Pancreas (tissue), 10 donors: ENCODE measurements around the gene ALOX15. TPM values are rescaled to one million over a fixed set of nuclear protein-coding genes. Genes with fewer than 3 reads are reported as not detected.

Experiments
- ATAC-seq, 4 donors: fragments of 200-7000 bp; cut with Tn5 transposase; one replicate each; pipeline versions ENCODE4 v1.8.0 to v1.9.1; 2020; ENCODE audit warnings: mild to moderate bottlenecking in 4 of 4, moderate library complexity in 4 of 4
- DNase-seq, 6 donors: peaks; one replicate each; pipeline ENCODE4 v3.0.0-alpha.2; 2020
- FAIRE-seq: peaks from 2 replicates; lab custom pipeline; 2012; peaks lifted over from hg19 to GRCh38; lab: Jason Lieb, UNC
- H3K27ac ChIP-seq, 4 donors: fragments of 200-600 bp; sonication (generic); 1 replicate in 3 of 4; 2 replicates in 1 of 4; pipeline versions ENCODE4 v1.5.0 to v1.8.0; 2020
- H3K27me3 ChIP-seq, 4 donors: fragments of 200-600 bp; one replicate each; pipeline ENCODE4 v1.8.0; 2021
- H3K36me3 ChIP-seq, 3 donors: fragments of 200-600 bp; sonication (generic) in 1 of 3; one replicate each; pipeline versions ENCODE4 v1.5.0 to v1.8.0; 2020 to 2021
- H3K4me1 ChIP-seq, 3 donors: fragments of 200-600 bp; one replicate each; pipeline ENCODE4 v1.8.0; 2021
- H3K4me3 ChIP-seq, 4 donors: fragments of 200-600 bp; sonication (generic) in 2 of 4; one replicate each; pipeline versions ENCODE4 v1.5.0 to v1.8.0; 2020 to 2021
- H3K9me3 ChIP-seq, 4 donors: fragments of 200-600 bp; one replicate each; pipeline ENCODE4 v1.8.0; 2021
- CTCF ChIP-seq, 4 donors: fragments of 200-600 bp; sonication (generic) in 3 of 4; IDR thresholded peaks; one replicate each; pipeline versions ENCODE4 v1.5.0 to v1.8.0; 2021; ENCODE audit warnings: antibody characterized with exemption in 4 of 4
- WGBS, 2 donors: extraction: QIAGEN DNeasy Blood & Tissue Kit; methylation state at CpG; one replicate each; pipeline ENCODE4 v1.1.7; 2013; 5-methylcytosine and 5-hydroxymethylcytosine counted together
- intact Hi-C, 3 donors: fragments of 100-400 bp; cut with DNase I; formaldehyde crosslinking; loops; one replicate each; pipeline versions ENCODE4 v1.11.1 to v1.14.2; 2022
- polyA plus RNA-seq, 2 donors: library from polyadenylated mRNA; stranded (reverse); fragments of 200-250 nt; gene quantifications; one replicate each; pipeline ENCODE4 v1.2.3, GENCODE V29; 2013
- total RNA-seq, 6 donors: library from RNA; stranded (reverse); fragmentation: NEBNext Ultra II Directional in 4 of 6; extraction: Animal tissue kit (Norgen Biotek cat#: 25700) in 4 of 6; gene quantifications; one replicate each; pipeline versions ENCODE4 v1.2.1 to v1.2.4, GENCODE V29; 2021 to 2023
- donor health status: healthy with polysubstance abuse.
- donor health status: DM: no; HTN: no; CAD: no; lungs with moderate emphysema.
- donor health status: DM: no; HTN: no; CAD: no.
- donor health status: control.
- donor health status: control.
- donor health status: Bipolar disorder and iron deficiency.
- donor health status: DM: yes; HTN: yes; CAD: no.
- donor health status: DM: no; HTN: no; CAD: no.
- donor health status: DM: no; HTN: no; CAD: no.
- donor health status: DM: yes; HTN: yes; CAD: no.

The ALOX15 gene
- total and polyA plus RNA-seq, 8 donors, result 1.1 TPM; not detected in 7

- no peak for TF ChIP-seq CTCF (IDR thresholded peaks at IDR 0.05)
- WGBS, 2 donors, result 63% methylated on average over 14 of the region's 14 CpGs
- intact Hi-C loops, result no loop called here
- no peaks in the 10 kb centered on the region for H3K9me3 ChIP-seq
- ATAC-seq (peak in 3 of 4 donors; percentile 9 to 44 (median 39)), FAIRE-seq (no peak), DNase-seq (no peak)
- no peaks in the 10 kb centered on the region for H3K4me1 ChIP-seq
- H3K27ac ChIP-seq, result no peak overlapping the region
- H3K27me3 ChIP-seq, result no peaks in the 10 kb centered on the region
- peaks cover 0 to 49% (median 21%) of the 10 kb centered on the region in 3 donors for H3K36me3 ChIP-seq
- no peak overlapping the region for H3K4me3 ChIP-seq
Measured at GRCh38 chr17:4678448-4679026, 37.1 kb upstream of the ALOX15 start.

GRCh38 chr17:4676791-4677190, 35.3 kb upstream of the ALOX15 start:
- Histone ChIP-seq H3K4me1 (no peaks in the 10 kb centered on the region), H3K9me3 (no peaks in the 10 kb centered on the region), H3K36me3 (peaks cover 0 to 49% (median 21%) of the 10 kb centered on the region in 3 donors), H3K27ac (no peak overlapping the region), H3K4me3 (no peak overlapping the region), H3K27me3 (no peaks in the 10 kb centered on the region)
- DNase-seq (no peak), FAIRE-seq (no peak), ATAC-seq (no peak)
- intact Hi-C loops, result no loop called here
- WGBS, 2 donors, result 82 to 88% methylated on average over 7 of the region's 7 CpGs
- no peak for TF ChIP-seq CTCF (IDR thresholded peaks at IDR 0.05)

GRCh38 chr17:4675791-4676190, 34.3 kb upstream of the ALOX15 start:
- ATAC-seq (no peak), DNase-seq (no peak), FAIRE-seq (no peak)
- 95 to 96% methylated on average over 10 of the region's 10 CpGs for WGBS, 2 donors
- TF ChIP-seq CTCF (IDR thresholded peaks at IDR 0.05), result no peak
- no peaks in the 10 kb centered on the region for H3K4me1 ChIP-seq
- H3K27ac ChIP-seq, result no peak overlapping the region
- H3K9me3 ChIP-seq, result no peaks in the 10 kb centered on the region
- H3K27me3 ChIP-seq, result no peaks in the 10 kb centered on the region
- intact Hi-C loops, result no loop called here
- H3K4me3 ChIP-seq, result no peak overlapping the region
- H3K36me3 ChIP-seq, result peaks cover 0 to 52% (median 21%) of the 10 kb centered on the region in 3 donors

- TF ChIP-seq CTCF (IDR thresholded peaks at IDR 0.05), result no peak
- peaks cover 0 to 50% (median 21%) of the 10 kb centered on the region in 3 donors for H3K36me3 ChIP-seq
- DNase-seq, result no peak
- no peak overlapping the region for H3K4me3 ChIP-seq
- H3K27me3 ChIP-seq, result no peaks in the 10 kb centered on the region
- no peak for FAIRE-seq
- H3K4me1 ChIP-seq, result no peaks in the 10 kb centered on the region
- no peaks in the 10 kb centered on the region for H3K9me3 ChIP-seq
- intact Hi-C loops, result no loop called here
- ATAC-seq, result no peak
- no peak overlapping the region for H3K27ac ChIP-seq
- WGBS, 2 donors, result 90 to 95% methylated on average over 7 to 8 of the region's 8 CpGs
Measured at GRCh38 chr17:4674685-4674998, 33.2 kb upstream of the ALOX15 start.

GRCh38 chr17:4673986-4674684, 32.7 kb upstream of the ALOX15 start:
- Histone ChIP-seq H3K27me3 (no peaks in the 10 kb centered on the region), H3K4me3 (no peak overlapping the region), H3K27ac (no peak overlapping the region), H3K36me3 (peaks cover 0 to 50% (median 21%) of the 10 kb centered on the region in 3 donors), H3K4me1 (no peaks in the 10 kb centered on the region), H3K9me3 (no peaks in the 10 kb centered on the region)
- intact Hi-C loops, result no loop called here
- ATAC-seq (no peak), FAIRE-seq (no peak), DNase-seq (no peak)
- no peak for TF ChIP-seq CTCF (IDR thresholded peaks at IDR 0.05)
- 91 to 93% methylated on average over 23 to 27 of the region's 27 CpGs for WGBS, 2 donors
